Measurements from ENCODE around the gene ANKRD44. TPM values are rescaled to one million over a fixed set of nuclear protein-coding genes. Genes with fewer than 3 reads are reported as not detected.

ANKRD44 gene
- polyA plus RNA-seq, 2 of the 4 experiments (the other 2 are of a cell fraction): 0.97 to 5.9 TPM

- Histone ChIP-seq H3K4me3 (no peak overlapping the region), H3K9me3 (no peaks in the 10 kb centered on the region), H3K4me1 (0 out of 3 replicates have a peak, but pooled peaks cover 3% of the 10 kb centered on the region), H3K27ac (no peak overlapping the region), H3K4me2 (no peak overlapping the region)
- 60% methylated on average over 4 of the region's 4 CpGs for WGBS (ENCODE audit: missing lambda C conversion rate)
- no peak for TF ChIP-seq FOSB (CRISPR knock-in tag; IDR thresholded peaks at IDR 0.05)
- no peak for TF ChIP-seq MAFK (IDR thresholded peaks at IDR 0.05; ENCODE audit: partially characterized antibody)
- TF ChIP-seq EHF (CRISPR knock-in tag; IDR thresholded peaks at IDR 0.05): no peak
- no peak for TF ChIP-seq PBX3 (IDR thresholded peaks at IDR 0.05)
- no peak for TF ChIP-seq HOXB13 (CRISPR knock-in tag; IDR thresholded peaks at IDR 0.05; ENCODE audit: low read depth)
- TF ChIP-seq ZSCAN20 (CRISPR knock-in tag; IDR thresholded peaks at IDR 0.05): no peak
- no peak for TF ChIP-seq POLR2AphosphoS2 (conservative IDR thresholded peaks at IDR 0.05; ENCODE audit: low read length)
- no peak for TF ChIP-seq EHMT2 (IDR thresholded peaks at IDR 0.05; ENCODE audit: low read depth)
- TF ChIP-seq PHF8 (IDR thresholded peaks at IDR 0.05; ENCODE audit: borderline replicate concordance, low read depth): no peak
- POLR2A ChIA-PET: no interaction called here
- DNase-seq (ENCODE audit: low read depth in 1 of 2, low spot score in 1 of 2) (no peak), FAIRE-seq (no peak), ATAC-seq (no peak)
- CTCF ChIA-PET: interaction anchor here (1.2 to 1.3 kb wide), 2 partner anchors 39 to 116 kb away, joined by 3 read pairs; no protein-coding TSS in a partner anchor
Measured at GRCh38 chr2:197229509-197230443, 80.8 kb downstream of the ANKRD44 start.

GRCh38 chr2:197223451-197223850 is 87.1 kb downstream of the ANKRD44 start:
- no peak for FAIRE-seq
- TF ChIP-seq USF2 (IDR thresholded peaks at IDR 0.05): no peak
- DNase-seq (ENCODE audit: low read depth in 1 of 2, low spot score in 1 of 2): no peak
- WGBS (ENCODE audit: missing lambda C conversion rate): 91% methylated on average over 2 of the region's 2 CpGs
- CTCF ChIA-PET: no interaction called here
- H3K4me3 ChIP-seq: no peak overlapping the region
- POLR2A ChIA-PET: no interaction called here
- no peak for ATAC-seq
- no peaks in the 10 kb centered on the region for H3K9me3 ChIP-seq
- no peak overlapping the region for H3K4me2 ChIP-seq
- H3K4me1 ChIP-seq: 0 out of 3 replicates have a peak, but pooled peaks cover 3% of the 10 kb centered on the region
- no peak overlapping the region for H3K27ac ChIP-seq

GRCh38 chr2:197219636-197220035 is 90.9 kb downstream of the ANKRD44 start:
- no peak overlapping the region for H3K27ac ChIP-seq
- ChIA-PET CTCF (interaction anchor here (0.7 kb wide), 1 partner anchor 98 kb away, joined by 3 read pairs; no protein-coding TSS in a partner anchor), POLR2A (no interaction called here)
- FAIRE-seq: no peak
- no peak for ATAC-seq
- no peak overlapping the region for H3K4me3 ChIP-seq
- no peak for DNase-seq (ENCODE audit: low read depth in 1 of 2, low spot score in 1 of 2)
- WGBS (ENCODE audit: missing lambda C conversion rate): 82% methylated on average over 4 of the region's 4 CpGs
- H3K4me2 ChIP-seq: no peak overlapping the region
- H3K9me3 ChIP-seq: no peaks in the 10 kb centered on the region
- H3K4me1 ChIP-seq: 0 out of 3 replicates have a peak, but pooled peaks cover 5% of the 10 kb centered on the region
- TF ChIP-seq NPAS2 (CRISPR knock-in tag; IDR thresholded peaks at IDR 0.05; ENCODE audit: borderline replicate concordance) (no peak), ESRRA (IDR thresholded peaks at IDR 0.05; ENCODE audit: borderline replicate concordance, low read length) (no peak), HES2 (IDR thresholded peaks at IDR 0.05) (no peak), HMGXB4 (CRISPR knock-in tag; IDR thresholded peaks at IDR 0.05; ENCODE audit: borderline replicate concordance) (no peak), JUN (IDR thresholded peaks at IDR 0.05) (no peak), E2F6 (IDR thresholded peaks at IDR 0.05; ENCODE audit: borderline replicate concordance, low read depth) (no peak), KDM5A (IDR thresholded peaks at IDR 0.05) (no peak), RCOR1 (IDR thresholded peaks at IDR 0.05; ENCODE audit: low read depth, low read length) (no peak), MAFK (IDR thresholded peaks at IDR 0.05; ENCODE audit: partially characterized antibody) (no peak), CEBPB (IDR thresholded peaks at IDR 0.05) (no peak), TFCP2L1 (CRISPR knock-in tag; IDR thresholded peaks at IDR 0.05) (no peak), REST (IDR thresholded peaks at IDR 0.05) (no peak), GATA3 (IDR thresholded peaks at IDR 0.05; ENCODE audit: borderline replicate concordance) (no peak), MYC (IDR thresholded peaks at IDR 0.05; ENCODE audit: borderline replicate concordance, low read length) (no peak), BHLHE40 (IDR thresholded peaks at IDR 0.05; ENCODE audit: low read depth, low read length) (no peak)

All from A549 (cell line).